Astrocyte (in vitro differentiated cells and primary cell): ENCODE measurements around the gene CACNB1.

ENCODE experiments used
- EZH2 ChIP-seq: IDR thresholded peaks from 2 replicates; pipeline ENCODE4 v1.6.1; 2012; ENCODE audit warnings: mild to moderate bottlenecking, low read length, inconsistent platforms; ENCODE audit not compliant: insufficient read depth
- TF ChIP-seq, protein P1 (sequence below): IDR thresholded peaks from 2 replicates; pipeline ENCODE4 v1.5.1; 2011; ENCODE audit warnings: low read depth, mild to moderate bottlenecking, inconsistent platforms, low read length, moderate library complexity; ENCODE audit not compliant: insufficient read depth

DNA sequence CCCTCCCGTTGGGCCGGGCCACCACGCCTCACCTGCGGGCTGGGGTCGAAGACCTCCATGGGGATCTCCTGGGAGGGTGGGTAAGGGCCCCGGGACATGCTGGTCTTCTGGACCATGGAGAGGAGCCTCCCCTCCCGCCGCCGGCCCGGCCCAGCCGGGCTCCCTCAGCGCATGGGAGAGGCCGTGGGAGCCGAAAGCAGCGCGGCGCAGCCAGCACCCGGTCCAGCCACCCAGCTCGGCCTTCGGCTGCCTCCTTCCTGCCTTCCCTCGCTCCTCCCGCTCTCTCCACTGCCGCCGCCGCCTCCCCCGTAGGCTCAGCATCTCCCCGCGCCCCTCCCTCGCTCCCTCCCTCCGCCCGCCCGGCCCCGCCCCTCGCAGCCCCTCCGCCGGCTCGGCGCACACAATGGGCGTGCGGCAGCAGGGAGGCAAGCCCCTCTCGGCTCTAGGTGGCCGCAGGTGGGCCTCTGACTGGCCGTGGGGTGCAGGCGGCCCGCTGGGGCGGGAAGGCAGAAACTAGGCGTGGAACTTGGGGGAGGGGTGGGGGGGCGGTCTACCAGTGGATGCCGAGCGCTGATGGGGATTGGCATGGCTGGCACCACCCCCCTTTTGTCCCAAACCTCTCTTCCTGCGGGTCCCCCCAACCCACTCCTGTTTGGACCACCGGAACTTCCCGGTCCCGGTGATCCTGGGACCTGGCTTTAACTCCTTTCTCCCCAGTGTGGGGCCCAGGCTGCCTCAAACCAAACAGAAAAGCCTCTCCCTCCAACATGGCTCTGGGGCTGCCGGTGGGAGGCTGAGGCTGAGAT lies at the start of gene CACNB1:
- TF ChIP-seq, protein P1, sequence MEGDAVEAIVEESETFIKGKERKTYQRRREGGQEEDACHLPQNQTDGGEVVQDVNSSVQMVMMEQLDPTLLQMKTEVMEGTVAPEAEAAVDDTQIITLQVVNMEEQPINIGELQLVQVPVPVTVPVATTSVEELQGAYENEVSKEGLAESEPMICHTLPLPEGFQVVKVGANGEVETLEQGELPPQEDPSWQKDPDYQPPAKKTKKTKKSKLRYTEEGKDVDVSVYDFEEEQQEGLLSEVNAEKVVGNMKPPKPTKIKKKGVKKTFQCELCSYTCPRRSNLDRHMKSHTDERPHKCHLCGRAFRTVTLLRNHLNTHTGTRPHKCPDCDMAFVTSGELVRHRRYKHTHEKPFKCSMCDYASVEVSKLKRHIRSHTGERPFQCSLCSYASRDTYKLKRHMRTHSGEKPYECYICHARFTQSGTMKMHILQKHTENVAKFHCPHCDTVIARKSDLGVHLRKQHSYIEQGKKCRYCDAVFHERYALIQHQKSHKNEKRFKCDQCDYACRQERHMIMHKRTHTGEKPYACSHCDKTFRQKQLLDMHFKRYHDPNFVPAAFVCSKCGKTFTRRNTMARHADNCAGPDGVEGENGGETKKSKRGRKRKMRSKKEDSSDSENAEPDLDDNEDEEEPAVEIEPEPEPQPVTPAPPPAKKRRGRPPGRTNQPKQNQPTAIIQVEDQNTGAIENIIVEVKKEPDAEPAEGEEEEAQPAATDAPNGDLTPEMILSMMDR: no peak
- no peak for TF ChIP-seq EZH2
